Endometrial microvascular endothelial cells (primary cell): ENCODE measurements around the gene CAPN12. TPM values are rescaled to one million over a fixed set of nuclear protein-coding genes. Genes with fewer than 3 reads are reported as not detected.

Source experiments
- in situ Hi-C: cut with HindIII; loops from 2 replicates; pipeline ENCODE4 v1.10.0; 2017; ENCODE audit warnings: low sequenced_read_pairs, low pct_unique_long_range_greater_than_20kb; ENCODE audit errors: inconsistent ontology term
- total RNA-seq: library from RNA; depleted of rRNA; stranded (reverse); fragments of >200 nt; gene quantifications from one replicate; pipeline ENCODE4 v1.2.3, GENCODE V29; 2015; ENCODE audit errors: inconsistent ontology term

Gene CAPN12
- total RNA-seq, 1 donor from 2014 or later, result not detected

DNA sequence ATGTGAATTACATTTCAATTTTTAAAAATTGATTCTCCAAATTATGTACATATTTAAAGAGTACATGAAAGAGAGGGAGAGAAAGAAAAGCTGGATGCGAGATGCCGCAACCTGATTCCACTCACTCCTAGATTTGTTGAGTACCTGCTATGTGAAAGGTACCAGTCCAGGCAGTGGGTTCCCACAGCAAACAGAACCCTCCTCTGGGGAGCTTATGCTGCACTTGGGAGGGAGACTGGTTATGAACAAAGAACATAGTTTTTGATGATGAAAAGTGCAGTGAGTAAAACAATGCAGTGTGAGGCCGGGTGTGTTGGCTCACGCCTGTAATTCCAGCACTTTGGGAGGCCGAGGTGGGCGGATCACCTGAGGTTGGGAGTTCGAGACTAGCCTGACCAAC is 53.4 kb downstream of the CAPN12 start:
- in situ Hi-C loops, result no loop called here

DNA sequence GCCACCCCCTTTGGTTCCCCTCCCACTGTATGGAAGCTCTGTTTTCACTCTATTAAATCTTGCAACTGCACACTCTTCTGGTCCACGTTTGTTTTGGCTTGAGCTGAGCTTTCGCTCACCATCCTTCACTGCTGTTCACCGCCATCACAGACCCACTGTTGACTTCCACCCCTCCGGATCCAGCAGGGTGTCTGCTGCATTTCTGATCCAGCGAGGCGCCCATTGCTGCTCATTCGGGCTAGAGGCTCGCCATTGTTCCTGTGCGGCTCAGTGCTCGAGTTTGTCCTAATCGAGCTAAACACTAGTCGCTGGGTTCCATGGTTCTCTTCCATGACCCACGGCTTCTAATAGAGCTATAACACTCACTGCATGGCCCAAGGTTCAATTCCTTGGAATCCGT is 54.1 kb downstream of the CAPN12 start:
- in situ Hi-C loops, result no loop called here

DNA sequence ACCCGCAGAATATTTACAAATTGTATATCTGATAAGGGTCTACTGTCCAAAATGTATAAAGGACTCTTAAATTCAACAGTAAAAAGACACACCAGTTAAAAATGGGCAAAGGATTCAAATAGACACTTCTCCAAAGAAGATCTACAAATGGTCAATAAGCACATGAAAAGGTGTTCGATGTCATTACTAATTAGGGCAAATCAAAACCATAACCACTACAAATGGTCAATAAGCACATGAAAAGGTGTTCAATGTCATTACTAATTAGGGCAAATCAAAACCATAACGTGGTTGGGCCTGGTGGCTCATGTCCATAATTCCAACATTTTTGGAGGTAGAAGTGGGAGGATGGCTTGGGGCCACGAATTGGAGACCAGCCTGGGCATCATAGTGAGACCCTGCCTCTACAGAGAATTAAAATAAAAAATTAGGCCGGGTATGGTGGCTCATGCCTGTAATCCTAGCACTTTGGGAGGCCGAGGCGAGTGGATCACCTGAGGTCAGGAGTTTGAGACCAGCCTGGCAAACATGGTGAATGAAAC is 56.4 kb downstream of the CAPN12 start:
- in situ Hi-C loops, result no loop called here

DNA sequence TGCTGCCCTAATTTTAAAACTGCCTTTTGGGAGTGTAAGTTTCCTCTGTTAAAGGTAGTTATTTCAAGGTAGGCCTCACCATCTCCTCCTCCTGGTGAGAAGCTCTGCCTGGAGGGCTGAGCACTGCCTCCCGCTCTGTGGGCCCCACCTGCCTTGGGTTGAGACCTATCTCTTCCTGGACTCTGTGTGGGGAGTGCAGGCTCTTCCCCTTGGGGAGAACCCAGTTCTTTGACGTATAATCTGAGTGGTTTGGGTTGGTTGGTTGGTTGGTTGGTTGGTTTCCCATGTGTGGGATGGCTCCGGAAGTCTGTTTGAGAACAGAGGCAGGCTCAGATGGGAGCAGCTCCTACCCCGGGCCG is 57.8 kb downstream of the CAPN12 start:
- in situ Hi-C loops, result no loop called here

DNA sequence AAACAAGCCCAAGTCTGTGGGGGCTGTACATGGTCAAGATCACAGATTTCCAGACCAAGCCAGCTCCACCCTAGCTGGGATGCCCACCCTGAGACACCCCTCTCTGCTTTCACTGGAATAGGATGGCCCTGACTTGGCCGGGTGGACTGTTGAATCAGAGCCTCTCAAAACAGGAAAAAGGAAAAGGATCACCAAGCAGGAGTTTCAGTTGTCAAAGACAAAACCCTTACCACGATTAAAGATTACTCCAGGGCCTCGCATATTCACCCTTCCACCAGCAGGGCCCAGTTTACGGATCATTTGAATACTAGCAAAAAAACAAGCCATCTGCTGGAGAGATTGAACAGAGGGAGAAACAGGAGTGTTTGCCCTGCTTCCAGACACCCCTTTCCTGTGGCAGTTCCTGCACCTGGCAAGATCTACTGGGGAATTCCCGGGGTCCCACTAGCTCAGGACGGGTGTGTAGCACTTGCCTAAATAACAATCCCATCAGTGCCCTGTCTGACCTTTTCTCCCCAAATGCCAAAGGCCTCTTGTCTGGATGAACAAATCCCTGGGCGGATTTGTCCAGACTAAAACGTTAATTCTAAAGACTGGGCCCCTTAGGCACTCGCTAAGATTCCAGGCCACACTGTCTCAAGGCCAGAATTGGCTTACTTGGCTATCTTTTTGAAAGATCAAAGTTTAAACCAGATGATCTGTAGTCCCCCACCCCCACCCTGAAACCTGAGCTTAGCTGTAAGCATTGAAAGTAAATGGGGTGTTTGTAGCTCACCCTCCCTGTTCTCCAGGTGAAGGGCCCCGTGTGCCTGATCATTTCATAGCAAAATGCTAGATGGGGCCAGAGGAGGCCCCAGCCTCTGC is 58.4 kb downstream of the CAPN12 start:
- in situ Hi-C loops, result no loop called here

DNA sequence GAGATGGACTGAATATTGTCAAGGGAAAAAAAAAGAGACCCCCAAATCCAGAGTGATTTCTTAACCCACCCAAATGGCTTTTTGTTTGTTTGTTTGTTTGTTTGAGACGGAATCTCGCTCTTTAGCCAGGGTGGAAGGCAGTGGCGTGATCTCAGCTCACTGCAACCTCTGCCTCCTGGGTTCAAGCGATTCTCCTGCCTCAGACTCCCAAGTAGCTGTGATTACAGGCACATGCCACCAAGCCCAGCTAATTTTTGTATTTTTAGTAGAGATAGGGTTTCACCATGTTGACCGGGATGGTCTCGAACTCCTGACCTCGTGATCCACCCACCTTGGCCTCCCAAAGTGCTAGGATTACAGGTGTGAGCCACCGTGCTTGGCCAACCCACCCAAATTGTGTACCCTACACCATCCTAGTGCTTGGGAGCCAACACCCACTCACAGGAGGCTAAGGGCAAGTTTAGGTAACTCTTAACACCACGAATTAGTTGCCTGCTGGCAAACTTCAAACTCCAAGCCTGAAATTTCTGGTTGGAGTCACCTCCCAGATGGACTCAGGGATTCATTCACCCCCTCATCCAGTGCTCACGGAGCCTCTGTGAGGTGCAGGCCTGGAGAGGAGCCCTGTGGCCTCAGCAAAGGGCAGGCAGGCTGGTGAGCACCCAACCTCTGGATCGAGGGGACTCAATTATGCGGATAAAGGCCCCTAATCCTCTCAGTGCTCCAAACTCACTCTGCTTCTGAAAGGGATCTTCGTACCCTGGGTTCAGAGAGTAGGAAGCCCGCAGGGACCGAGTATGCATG is 59.2 kb downstream of the CAPN12 start:
- in situ Hi-C loops, result no loop called here

DNA sequence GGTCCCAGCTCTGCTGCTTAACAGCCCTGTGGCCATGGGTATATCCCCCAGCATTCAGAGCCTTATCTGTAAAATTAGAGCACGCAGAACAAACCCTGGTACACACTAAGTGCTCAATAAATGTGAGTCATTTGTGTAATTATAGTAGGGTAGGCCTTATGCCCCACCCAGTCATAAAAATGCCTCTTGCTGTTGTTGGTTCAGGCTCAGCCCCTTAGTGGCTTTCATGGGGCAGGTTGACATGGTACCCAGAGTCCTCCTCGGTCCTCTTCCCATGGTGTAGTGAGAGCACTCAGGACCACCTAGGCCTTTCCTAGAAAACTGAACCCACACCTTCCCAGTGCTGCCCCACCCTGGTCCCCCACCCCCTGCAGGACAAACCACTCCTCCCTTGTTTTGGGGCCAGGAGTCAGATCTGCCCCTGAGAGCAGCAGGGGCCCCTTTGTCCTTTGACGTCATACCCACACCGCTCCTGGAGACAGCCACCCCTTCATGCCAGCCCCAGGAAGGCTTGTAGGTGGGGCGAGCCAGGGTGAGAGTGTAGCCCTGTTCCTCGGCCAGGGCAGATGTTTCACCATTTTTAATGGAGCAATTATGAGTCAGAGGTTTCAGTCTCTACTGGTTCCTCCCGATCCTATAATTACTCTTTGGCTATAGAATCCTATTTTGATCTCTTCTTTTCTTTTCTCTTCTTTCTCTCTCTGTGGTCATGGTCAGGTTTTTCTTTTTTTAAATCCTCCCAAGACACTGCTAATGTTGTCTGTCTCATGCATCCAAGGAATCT is 60.0 kb downstream of the CAPN12 start:
- in situ Hi-C loops, result no loop called here

DNA sequence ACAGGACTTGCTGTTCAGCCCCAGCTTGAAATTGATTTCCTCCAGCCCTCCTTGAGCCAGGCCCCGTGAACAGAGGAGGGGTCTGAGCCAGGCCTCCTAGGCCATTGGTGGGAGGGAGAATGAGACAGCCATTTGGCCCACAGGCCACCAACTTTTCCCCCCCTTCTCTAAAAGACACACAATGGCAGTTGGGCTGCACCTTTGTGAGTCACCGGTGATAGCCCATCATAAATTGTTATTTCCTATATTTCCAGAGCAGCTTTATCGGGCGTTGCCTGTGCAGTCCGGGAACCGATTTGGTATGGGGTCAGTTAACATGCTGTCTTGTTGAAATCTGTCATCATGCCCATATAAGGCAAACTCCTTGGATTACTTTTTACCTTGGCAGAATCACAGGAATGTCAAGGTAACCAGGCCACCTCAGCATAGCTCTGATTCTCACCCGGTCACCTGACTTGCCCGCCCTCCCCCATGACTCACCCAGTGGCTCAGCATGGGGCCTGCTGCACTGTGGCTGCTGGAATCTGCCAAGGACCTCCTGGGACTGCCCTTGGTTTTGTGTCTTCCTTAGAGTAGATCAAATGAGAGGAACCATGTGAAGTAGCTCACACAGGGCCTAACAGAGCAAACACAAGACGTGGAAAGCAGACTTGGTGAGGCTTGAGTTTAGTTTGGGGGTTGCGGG is 60.7 kb downstream of the CAPN12 start:
- in situ Hi-C loops, result no loop called here

DNA sequence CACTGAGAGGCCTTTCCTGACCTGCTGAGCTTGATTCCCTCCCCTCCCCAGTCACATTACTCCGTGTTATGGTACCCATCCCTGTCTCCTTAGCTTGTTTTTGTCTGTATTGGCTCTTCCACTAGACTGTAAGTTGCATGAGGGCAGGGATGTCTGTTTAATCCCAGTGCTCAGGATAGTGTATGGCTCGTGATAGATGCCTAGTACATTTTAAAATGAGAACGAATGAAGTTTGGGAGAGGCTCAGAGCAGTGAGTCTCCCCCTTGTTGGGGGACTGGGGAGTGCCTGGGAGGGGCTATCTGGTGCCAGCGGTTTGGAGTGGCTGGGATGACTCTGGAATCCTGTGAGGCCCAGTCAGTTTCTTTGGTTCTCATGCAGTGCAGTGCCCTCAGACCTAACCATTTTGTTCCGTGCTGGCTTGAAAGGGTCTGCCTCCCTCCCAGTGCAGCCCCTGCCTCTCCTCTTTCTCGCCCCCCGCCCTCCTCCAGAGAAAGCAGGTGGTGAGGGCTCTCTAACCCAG is 61.3 kb downstream of the CAPN12 start:
- in situ Hi-C loops, result no loop called here

DNA sequence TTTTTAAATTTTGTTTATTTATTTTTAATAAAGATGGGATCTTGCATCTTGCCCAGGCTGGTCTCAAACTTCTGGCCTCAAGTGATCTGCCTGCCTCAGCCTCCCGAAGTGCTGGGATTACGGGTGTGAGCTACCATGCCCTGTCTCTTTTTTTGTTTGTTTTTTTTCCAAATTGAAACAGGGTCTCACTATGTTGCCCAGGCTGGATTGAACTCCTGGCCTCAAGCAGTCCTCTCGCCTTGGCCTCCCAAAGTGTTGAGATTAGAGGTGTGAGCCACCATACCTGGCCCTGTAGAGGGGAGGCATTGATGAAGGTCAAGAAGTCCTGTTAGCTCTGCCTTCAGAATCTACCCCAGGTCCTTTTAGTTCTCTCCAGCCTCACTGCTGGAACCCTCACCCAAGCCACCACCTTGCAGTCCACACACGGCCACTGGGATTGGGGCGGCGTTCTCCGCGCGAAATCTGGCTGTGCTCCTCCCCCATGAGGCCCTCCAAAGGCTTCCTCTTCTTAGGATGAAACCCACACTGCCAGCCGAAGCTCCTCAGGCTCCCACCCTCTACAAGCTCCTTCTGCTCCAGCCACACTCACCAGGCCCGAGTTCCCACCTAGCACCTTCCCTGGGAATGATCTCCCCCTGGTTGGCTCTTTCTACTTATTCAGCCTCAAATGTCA is 61.9 kb downstream of the CAPN12 start:
- in situ Hi-C loops, result no loop called here

Other genes starting within 250 kb of the CAPN12 start
- not detected for gene MAP4K1, start 126.5 kb downstream of the CAPN12 start, total RNA-seq
- gene EIF3K, start 125.3 kb downstream of the CAPN12 start, total RNA-seq, result 582 TPM
- 703 TPM for gene ACTN4, start 96.8 kb downstream of the CAPN12 start, total RNA-seq
- not detected for gene LGALS7, start 29.0 kb upstream of the CAPN12 start, total RNA-seq
- not detected for gene LGALS7B, start 44.7 kb upstream of the CAPN12 start, total RNA-seq
- gene LGALS4, start 68.5 kb upstream of the CAPN12 start, total RNA-seq, result 0.56 TPM
- 70.3 TPM for gene ECH1, start 87.3 kb upstream of the CAPN12 start, total RNA-seq
- 309 TPM for gene HNRNPL, start 105.5 kb upstream of the CAPN12 start, total RNA-seq
- gene RINL, start 133.8 kb upstream of the CAPN12 start, total RNA-seq, result 5.0 TPM
- gene SIRT2, start 155.1 kb upstream of the CAPN12 start, total RNA-seq, result 73.3 TPM
- 31.4 TPM for gene NFKBIB, start 155.5 kb upstream of the CAPN12 start, total RNA-seq
- not detected for gene CCER2, start 167.7 kb upstream of the CAPN12 start, total RNA-seq
- 32.5 TPM for gene SARS2, start 186.3 kb upstream of the CAPN12 start, total RNA-seq
- 67.3 TPM for gene MRPS12, start 186.5 kb upstream of the CAPN12 start, total RNA-seq
- gene FBXO17, start 231.3 kb upstream of the CAPN12 start, total RNA-seq, result 30.0 TPM